ENCODE data around the gene KCTD5.
A peak's percentile ranks its signal among the peaks of the same experiment; 100 is the strongest.
"Not testable (repeated sequence)": the region's sequence is repeated elsewhere in the genome, so short reads cannot be mapped to it uniquely, and the experiment has no call there.

Gene KCTD5, protein sequence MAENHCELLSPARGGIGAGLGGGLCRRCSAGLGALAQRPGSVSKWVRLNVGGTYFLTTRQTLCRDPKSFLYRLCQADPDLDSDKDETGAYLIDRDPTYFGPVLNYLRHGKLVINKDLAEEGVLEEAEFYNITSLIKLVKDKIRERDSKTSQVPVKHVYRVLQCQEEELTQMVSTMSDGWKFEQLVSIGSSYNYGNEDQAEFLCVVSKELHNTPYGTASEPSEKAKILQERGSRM

DNA sequence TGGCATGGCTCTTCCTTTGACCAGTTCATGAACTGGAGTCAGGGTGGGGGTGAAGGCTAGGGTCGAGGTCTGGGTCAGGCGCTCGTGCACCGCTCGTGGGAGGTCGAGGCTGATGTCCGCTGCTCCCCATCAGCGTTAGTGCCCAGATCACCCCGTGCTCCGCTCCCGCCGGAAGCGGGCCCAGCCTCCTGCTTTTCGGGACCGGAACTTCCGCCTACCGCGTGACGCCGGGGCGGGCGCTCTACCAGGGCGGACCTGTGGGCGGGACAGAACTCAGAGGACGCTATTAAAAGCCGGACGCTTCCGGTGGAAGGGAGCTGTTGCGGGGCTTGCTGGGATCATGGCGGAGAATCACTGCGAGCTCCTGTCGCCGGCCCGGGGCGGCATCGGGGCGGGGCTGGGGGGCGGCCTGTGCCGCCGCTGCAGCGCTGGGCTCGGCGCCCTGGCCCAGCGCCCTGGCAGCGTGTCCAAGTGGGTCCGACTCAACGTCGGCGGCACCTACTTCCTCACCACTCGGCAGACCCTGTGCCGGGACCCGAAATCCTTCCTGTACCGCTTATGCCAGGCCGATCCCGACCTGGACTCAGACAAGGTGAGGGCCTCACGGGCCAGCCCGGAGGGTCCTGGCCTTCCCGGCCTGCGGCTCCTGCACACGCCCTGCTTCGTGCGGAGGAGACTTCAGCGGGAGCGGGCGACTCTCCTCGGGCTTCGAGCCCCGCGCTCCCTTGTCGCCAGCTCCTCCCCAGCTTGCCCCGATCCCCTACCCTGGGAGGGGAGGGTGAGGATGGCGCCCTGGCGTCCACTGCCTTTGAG is at the start of gene KCTD5:
Gene KCTD5, plus strand, starts transcription at position 315 of the 813 bp plus-strand sequence. Its CDS starts 26 bp downstream, at position 341.
- TF ChIP-seq, protein P1, sequence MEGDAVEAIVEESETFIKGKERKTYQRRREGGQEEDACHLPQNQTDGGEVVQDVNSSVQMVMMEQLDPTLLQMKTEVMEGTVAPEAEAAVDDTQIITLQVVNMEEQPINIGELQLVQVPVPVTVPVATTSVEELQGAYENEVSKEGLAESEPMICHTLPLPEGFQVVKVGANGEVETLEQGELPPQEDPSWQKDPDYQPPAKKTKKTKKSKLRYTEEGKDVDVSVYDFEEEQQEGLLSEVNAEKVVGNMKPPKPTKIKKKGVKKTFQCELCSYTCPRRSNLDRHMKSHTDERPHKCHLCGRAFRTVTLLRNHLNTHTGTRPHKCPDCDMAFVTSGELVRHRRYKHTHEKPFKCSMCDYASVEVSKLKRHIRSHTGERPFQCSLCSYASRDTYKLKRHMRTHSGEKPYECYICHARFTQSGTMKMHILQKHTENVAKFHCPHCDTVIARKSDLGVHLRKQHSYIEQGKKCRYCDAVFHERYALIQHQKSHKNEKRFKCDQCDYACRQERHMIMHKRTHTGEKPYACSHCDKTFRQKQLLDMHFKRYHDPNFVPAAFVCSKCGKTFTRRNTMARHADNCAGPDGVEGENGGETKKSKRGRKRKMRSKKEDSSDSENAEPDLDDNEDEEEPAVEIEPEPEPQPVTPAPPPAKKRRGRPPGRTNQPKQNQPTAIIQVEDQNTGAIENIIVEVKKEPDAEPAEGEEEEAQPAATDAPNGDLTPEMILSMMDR (conservative IDR thresholded peaks at IDR 0.05; ENCODE audit: control insufficient read depth, insufficient read depth, low read depth, low read length) = no peak
- DNase-seq (ENCODE audit: low read depth) = peak; percentile 96

DNA sequence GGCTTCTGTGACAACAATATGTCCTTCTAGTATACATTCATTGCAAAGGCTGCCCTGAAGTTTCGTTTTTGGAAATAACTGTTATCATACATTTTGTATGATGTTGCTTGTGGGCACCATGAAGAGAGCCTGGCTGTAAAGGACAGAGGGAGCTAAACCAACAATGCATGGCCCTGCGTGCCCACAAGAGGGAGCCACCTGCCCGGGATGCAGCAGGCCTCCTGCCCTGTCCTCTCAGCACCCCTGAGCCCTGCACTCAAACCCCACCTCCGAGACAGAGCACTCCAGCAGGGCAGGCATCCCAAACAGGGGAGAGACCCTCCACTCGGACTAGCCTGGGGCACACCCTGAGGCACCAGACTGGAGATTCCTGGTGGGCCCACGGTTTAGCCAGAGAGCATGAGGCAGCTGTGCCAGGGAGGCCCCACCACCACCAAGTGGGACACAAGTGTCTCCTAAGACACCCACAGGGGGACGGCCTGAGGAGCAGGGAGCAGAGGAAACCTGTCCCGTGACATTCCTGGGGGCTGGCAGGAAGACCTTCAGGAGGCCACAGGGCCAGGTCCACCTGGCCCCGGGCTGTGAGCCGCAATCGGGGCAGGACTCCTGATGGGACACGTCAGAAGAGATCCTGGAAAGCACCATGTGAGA is 43.1 kb upstream of the KCTD5 start:
- not testable (repeated sequence) for H3K4me3 ChIP-seq (ENCODE audit: control insufficient read depth, low read depth, low read length); DNase-seq (ENCODE audit: low read depth)

More for the DNA sequence above, at the start of gene KCTD5:
- peak within 1 kb of the TSS; percentile 92 for H3K4me3 ChIP-seq (ENCODE audit: control insufficient read depth, low read depth, low read length)

DNA sequence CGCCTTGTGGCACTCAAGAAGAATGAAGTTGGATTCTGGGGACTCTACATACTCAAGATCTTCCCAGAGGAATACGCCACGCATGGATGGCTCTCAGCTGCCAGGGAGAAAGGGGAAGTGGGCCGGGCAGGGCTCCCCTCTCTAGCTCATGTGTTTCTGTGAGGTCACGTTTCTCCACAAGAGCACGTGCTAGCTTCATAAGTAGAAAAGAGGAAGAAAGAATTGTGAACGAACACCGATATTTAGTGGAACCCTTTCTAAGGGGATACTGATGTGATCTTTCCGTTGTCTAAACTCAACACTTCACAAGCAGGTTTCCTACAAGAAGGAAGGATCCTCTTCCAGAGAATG is 42.6 kb upstream of the KCTD5 start:
- DNase-seq (ENCODE audit: low read depth); H3K4me3 ChIP-seq (ENCODE audit: control insufficient read depth, low read depth, low read length): not testable (repeated sequence)

DNA sequence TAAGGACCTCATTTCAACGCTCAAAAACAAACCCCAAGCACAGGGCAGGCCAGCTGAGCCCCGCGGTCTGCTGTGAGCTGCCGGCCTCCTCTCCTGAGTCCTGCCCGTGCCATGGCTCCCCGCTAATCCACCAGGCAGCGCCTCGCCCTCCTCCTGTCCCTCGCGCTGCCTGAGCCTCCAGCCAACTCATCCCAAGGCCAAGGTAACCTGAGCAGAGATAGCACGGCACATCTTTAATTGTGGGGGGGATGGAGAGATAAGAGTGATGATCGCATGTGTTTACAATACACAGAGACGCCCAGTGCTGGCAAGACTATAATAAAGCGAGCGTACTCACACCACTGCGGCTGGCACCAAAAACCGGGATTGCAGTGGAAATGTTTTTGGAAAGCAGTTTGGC is 39.8 kb upstream of the KCTD5 start:
- DNase-seq (ENCODE audit: low read depth); H3K4me3 ChIP-seq (ENCODE audit: control insufficient read depth, low read depth, low read length): not testable (repeated sequence)

DNA sequence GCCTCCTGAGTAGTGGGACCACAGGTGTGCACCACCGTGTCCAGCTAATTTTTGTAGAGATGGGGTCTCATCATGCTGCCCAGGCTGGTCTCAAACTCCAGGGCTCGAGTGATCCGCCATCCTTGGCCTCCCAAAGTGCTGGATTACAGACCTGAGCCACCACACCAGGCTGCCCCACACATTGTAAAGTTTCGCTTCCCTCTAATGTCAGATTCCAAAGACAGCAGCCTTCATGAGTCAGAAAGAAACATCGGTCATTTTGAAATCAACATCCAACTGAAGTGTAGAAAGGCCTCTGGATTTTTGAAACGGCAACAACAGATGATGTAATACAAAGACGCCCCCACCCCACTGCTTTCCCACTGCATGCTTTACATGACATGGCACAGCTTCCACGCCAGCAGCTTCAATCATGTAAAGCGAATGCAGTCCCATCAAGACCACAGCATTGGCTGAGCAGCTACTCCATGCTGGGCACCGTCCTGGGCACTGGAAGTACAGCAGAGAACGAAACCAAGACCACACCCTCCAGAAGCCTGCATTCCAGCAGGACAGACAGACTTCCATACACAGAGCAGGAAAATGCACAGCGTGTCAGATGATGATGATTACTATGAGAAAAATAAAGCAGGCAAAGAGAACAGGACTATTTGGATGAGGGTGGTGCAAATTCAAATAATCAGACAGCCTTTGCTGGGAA is 37.4 kb upstream of the KCTD5 start:
- not testable (repeated sequence) for DNase-seq (ENCODE audit: low read depth); H3K4me3 ChIP-seq (ENCODE audit: control insufficient read depth, low read depth, low read length)

DNA sequence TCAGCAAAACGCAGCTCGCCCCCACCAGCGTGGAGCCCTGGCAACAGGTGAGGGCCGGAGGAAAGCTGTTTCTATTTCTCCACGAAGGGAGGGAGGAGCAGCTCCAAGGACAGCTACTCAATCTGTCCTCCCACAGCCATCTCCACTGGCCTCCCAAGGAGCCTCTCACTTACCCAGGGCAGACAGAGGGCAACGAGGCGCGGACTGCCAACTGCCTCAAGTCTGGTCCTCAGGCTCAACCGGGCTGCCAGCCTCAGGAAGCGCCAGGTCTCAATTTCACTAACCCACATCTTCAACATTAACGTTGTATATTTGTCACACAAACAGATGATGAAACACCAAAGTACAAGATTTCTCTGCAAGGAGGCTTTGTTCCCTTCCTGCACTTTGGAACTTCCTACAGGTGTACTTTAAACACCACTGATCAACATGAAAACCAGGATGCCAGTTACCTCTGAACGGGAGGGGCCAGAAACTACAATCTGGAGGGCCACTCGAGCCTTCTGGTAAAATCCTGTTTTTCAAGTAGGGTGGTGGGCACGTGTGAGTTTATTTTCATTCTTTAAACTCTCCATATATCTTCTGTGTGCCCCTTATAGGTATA is 31.0 kb upstream of the KCTD5 start:
- not testable (repeated sequence) for DNase-seq (ENCODE audit: low read depth); H3K4me3 ChIP-seq (ENCODE audit: control insufficient read depth, low read depth, low read length)

DNA sequence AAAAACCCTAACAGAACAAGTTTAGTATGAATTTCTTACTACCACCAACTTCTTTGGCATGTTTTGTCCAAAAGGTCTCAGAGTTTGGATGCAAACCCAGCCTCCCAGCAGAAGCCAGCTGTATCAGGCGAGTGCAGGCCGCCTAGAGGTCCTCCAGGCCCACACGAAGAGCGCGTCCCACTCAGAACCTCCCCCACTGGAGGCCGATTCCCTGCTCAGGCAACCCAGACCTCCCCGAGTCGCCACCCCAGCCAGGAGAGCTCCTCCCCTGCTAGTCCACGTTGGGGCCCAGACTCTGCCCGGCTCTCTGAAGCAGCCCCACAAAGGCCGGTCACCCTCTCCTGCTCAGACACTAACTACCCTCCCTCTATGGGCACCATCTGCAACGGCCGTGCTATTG is 28.4 kb upstream of the KCTD5 start:
- DNase-seq (ENCODE audit: low read depth); H3K4me3 ChIP-seq (ENCODE audit: control insufficient read depth, low read depth, low read length): not testable (repeated sequence)

DNA sequence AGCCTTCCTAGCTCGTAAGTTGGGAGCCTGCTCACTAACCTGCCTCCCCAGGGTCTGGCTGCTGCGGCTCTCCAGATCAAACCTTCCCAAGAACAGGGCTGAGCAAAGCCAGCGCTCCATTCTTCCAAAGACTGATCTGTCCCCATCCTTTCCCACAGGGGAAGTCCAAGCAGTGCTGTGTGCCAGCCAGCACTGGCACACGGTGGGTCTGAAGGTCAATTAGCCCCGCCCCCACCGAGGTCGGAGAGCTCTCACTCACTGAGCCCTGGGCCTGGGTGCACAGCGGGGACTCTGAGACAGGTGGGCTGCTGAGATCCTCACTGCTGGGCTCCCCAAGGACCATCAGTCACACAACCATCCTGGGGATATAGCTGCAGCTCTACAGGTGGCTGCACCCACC is 27.4 kb upstream of the KCTD5 start:
- DNase-seq (ENCODE audit: low read depth) = not testable (repeated sequence)

DNA sequence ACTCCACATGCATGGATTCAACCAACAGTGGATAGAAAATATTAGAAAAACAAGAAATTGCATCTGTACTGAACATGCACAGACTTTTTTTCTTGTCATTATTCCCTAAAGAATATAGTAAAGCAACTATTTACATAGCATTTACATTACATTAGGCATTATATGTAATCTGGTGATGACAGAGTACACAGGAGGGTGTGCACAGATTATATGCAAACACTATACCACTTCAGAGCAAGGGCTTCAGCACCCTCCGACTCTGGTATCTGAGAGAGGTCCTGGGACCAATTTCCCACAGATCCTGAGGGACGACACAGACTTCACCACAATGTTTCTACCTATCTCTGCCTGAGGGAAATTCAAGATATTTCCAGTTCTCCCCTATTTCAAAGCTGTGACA is 25.3 kb upstream of the KCTD5 start:
- TF ChIP-seq, protein P1 (conservative IDR thresholded peaks at IDR 0.05; ENCODE audit: control insufficient read depth, insufficient read depth, low read depth, low read length) = no peak
- no peak for DNase-seq (ENCODE audit: low read depth)
- no peak overlapping the region for H3K4me3 ChIP-seq (ENCODE audit: control insufficient read depth, low read depth, low read length)

More for the DNA sequence above, 27.4 kb upstream of the KCTD5 start:
- H3K4me3 ChIP-seq (ENCODE audit: control insufficient read depth, low read depth, low read length) = not testable (repeated sequence)

DNA sequence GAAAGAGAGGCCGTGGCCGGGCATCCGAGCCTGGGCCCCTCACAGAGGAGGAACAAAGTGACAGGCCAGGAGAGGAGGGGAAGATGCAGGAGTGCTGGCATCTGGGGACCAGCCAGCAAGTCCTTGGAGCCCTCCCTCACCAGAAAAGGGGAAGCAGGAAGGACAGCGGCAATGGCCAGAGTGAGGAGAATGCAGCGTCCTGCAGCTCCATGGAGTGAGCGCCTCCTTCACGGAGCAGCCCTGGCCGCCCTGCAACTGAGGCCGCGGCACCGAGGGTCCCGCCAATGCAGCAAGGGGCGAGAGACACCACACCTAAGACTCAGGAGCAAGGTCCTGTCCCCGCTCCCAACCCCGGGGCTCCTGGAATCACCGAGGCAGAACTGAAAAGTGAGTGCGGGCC is 24.5 kb upstream of the KCTD5 start:
- not testable (repeated sequence) for DNase-seq (ENCODE audit: low read depth); H3K4me3 ChIP-seq (ENCODE audit: control insufficient read depth, low read depth, low read length)

DNA sequence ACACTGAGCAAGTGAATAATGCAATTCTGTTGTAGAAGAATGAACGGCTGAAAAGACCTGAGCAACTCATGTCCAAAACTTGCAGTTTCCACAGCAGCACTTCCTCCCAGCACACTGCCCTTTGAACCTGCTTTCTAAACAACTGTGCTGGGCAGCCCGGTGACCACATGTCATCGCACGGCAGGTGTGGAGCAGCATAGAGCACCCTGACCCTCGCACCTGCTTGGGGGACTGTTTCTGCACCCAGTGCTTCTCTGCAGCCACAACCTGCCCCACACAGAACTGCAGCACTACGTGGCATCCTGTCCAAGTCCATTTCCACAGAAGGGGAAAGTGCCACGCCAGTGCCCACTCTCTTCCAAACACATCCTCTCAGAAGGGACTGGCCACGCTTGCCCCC is 22.8 kb upstream of the KCTD5 start:
- DNase-seq (ENCODE audit: low read depth); H3K4me3 ChIP-seq (ENCODE audit: control insufficient read depth, low read depth, low read length): not testable (repeated sequence)

DNA sequence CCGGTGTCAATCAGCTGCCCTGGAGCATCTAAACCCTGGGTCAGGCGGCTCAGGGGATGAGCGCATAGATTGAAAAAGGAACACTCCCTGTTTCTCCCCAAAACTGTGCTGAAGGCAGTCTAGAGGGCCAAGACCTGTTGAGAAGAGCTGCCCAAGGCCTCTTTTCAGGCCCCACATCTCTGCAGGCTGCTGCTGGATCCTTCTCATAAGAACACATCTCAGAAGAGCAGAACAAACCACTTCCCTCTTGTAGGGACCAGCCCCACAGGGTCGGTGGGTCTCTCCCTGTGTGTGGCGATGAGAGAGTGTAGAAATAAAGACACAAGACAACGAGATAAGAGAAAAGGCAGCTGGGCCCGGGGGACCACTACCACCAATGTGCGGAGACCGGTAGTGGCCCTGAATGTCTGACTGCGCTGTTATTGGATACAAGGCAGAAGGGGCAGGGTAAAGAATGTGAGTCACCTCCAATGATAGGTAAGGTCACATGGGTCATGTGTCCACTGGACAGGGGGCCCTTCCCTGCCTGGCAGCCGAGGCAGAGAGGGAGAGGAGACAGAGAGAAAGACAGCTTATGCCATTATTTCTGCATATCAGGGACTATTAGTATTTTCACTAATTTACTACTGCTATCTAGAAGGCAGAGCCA is 22.2 kb upstream of the KCTD5 start:
- not testable (repeated sequence) for DNase-seq (ENCODE audit: low read depth); H3K4me3 ChIP-seq (ENCODE audit: control insufficient read depth, low read depth, low read length)

All from fibroblast of mammary gland (primary cell).